GM12878 (cell line): ENCODE measurements around the gene NPLOC4.

Source experiments
- BHLHE40 ChIP-seq, 2 experiments: fragments of 450-650 bp in 1 of 2; IDR thresholded peaks; 2 replicates each; pipeline ENCODE4 v1.6.1; 2011 to 2017; ENCODE audit warnings: low read depth in 2 of 2, borderline replicate concordance in 1 of 2, improper control_type of control experiment in 1 of 2, low read length in 1 of 2, mild to moderate bottlenecking in 1 of 2
- CTCF ChIP-seq, 3 experiments: IDR thresholded peaks in 2 of 3; conservative IDR thresholded peaks in 1 of 3; 2 replicates each; pipeline ENCODE4 v1.5.1; 2011; ENCODE audit warnings: low read depth in 3 of 3, low read length in 3 of 3, mild to moderate bottlenecking in 3 of 3, control low read depth in 2 of 3, moderate library complexity in 2 of 3, inconsistent platforms in 1 of 3, mixed read lengths in 1 of 3; ENCODE audit not compliant: control insufficient read depth in 2 of 3, insufficient read depth in 1 of 3; ENCODE audit errors: extremely low read depth in 1 of 3
- DPF2 ChIP-seq: fragments of 450-650 bp; IDR thresholded peaks from 2 replicates; pipeline ENCODE4 v1.6.1; 2017; ENCODE audit warnings: mild to moderate bottlenecking
- MAX ChIP-seq: IDR thresholded peaks from 2 replicates; pipeline ENCODE4 v1.6.1; 2012; ENCODE audit warnings: low read depth, low read length, improper control_type of control experiment
- MXI1 ChIP-seq: fragments of 150-350 bp; IDR thresholded peaks from 2 replicates; pipeline ENCODE4 v1.6.1; 2011; ENCODE audit warnings: low read depth, mild to moderate bottlenecking, inconsistent platforms, low read length, improper control_type of control experiment
- MYC ChIP-seq: IDR thresholded peaks from 2 replicates; pipeline ENCODE4 v1.6.1; 2011; ENCODE audit warnings: mild to moderate bottlenecking, low read length, moderate library complexity, inconsistent platforms; ENCODE audit not compliant: insufficient read depth, insufficient replicate concordance, insufficient read length, severe bottlenecking
- POLR2A ChIP-seq: IDR thresholded peaks from 2 replicates; pipeline ENCODE4 v1.6.1; 2011; ENCODE audit warnings: low read depth, mild to moderate bottlenecking, low read length
- SIN3A ChIP-seq: IDR thresholded peaks from 2 replicates; pipeline ENCODE4 v1.6.1; 2012; ENCODE audit warnings: low read depth, low read length, improper control_type of control experiment

GRCh38 chr17:81514739-81515529 lies 122.0 kb downstream of the NPLOC4 start:
- TF ChIP-seq MXI1 (peak; percentile 66; the same call in 1 of the 2 replicates), MYC (no peak), CTCF (IDR thresholded peaks at IDR 0.05 in 2 of 3, conservative IDR thresholded peaks at IDR 0.05 in 1 of 3; ENCODE audit: control insufficient read depth in 2 of 3, extremely low read depth in 1 of 3, insufficient read depth in 1 of 3, low read depth in 3 of 3, low read length in 3 of 3) (no peak), POLR2A (peak; percentile 36), MAX (no peak), BHLHE40 (IDR thresholded peaks at IDR 0.05; ENCODE audit: borderline replicate concordance in 1 of 2, low read depth in 2 of 2, low read length in 1 of 2) (peak; percentile 20 to 80; a peak in 3 of 4 replicates), DPF2 (0 out of 2 replicates have a peak, but pooled peaks have one; percentile 62), SIN3A (0 out of 2 replicates have a peak, but pooled peaks have one; percentile 30)
